IPS-20b (cell line): ENCODE measurements around the gene KCNQ1.

Experiments used
- H3K27ac ChIP-seq: one replicate; pipeline ENCODE4 v1.5.1; 2013; ENCODE audit warnings: low read length
- H3K27me3 ChIP-seq: 2 replicates; pipeline ENCODE4 v1.6.1; 2013; ENCODE audit warnings: mild to moderate bottlenecking, low read length, inconsistent platforms; ENCODE audit not compliant: insufficient read depth
- H3K36me3 ChIP-seq: 2 replicates; pipeline ENCODE4 v1.6.1; 2013; ENCODE audit warnings: low read depth, mild to moderate bottlenecking, inconsistent platforms, low read length, moderate library complexity; ENCODE audit not compliant: insufficient read depth
- H3K4me1 ChIP-seq: 2 replicates; pipeline ENCODE4 v1.6.1; 2013; ENCODE audit warnings: mild to moderate bottlenecking, control low read depth, inconsistent platforms, low read length, moderate library complexity; ENCODE audit not compliant: insufficient read depth
- H3K4me3 ChIP-seq: 2 replicates; pipeline ENCODE4 v1.5.1; 2013; ENCODE audit warnings: mild to moderate bottlenecking, low read length, inconsistent platforms
- H3K9ac ChIP-seq: 2 replicates; pipeline ENCODE4 v1.6.1; 2013; ENCODE audit warnings: low read depth, mild to moderate bottlenecking, inconsistent platforms, low read length, moderate library complexity
- H3K9me3 ChIP-seq: 2 replicates; pipeline ENCODE4 v1.6.1; 2013; ENCODE audit warnings: mild to moderate bottlenecking, low read depth, low read length, inconsistent platforms; ENCODE audit not compliant: insufficient read depth

Gene KCNQ1

DNA sequence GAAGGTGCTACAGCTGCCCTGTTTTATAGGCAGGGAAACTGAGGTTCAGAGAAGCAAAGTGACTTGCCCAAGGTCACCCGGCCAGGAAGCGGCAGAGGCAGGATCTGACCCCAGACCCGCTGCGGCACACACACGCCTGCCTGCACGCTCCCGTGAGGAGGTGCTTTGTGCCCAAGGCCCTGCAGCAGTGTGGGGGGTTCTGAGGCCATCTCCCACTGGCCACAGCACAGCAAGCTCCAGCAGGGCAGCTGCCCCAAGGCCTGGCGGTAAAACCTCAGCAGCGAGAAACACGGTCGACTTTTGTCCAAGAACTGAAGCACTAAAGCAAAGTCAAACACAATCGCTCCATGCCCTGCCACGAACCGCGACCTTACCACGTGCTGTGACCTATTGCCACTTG lies 398.1 kb downstream of the KCNQ1 start:
- Histone ChIP-seq H3K4me1 (no peaks in the 10 kb centered on the region), H3K36me3 (no peaks in the 10 kb centered on the region), H3K9me3 (no peaks in the 10 kb centered on the region), H3K27ac (no peak overlapping the region), H3K27me3 (peaks cover 9% of the 10 kb centered on the region), H3K4me3 (no peak overlapping the region), H3K9ac (no peak overlapping the region)

DNA sequence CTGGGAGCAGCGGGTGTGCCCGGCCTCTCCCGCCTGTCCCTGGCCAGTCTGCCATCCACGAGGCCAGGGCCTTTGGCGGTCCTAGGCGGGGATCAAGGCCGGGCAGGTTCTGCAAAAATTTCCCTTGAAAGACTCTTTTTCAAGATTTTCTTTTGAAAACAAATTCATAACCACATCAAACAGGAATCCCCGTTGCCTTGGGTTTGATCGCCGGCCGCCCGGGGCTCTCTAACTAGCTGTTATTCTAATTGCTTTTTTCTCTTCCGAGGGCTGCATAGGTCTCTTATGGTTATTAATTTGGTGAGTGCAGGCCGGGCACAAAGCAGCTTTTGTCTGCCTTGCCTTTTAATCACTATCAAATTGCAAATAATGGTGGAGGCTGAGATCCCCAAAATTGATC lies 398.7 kb downstream of the KCNQ1 start:
- H3K4me1 ChIP-seq: no peaks in the 10 kb centered on the region
- H3K9ac ChIP-seq: no peak overlapping the region
- no peak overlapping the region for H3K4me3 ChIP-seq
- peaks cover 10% of the 10 kb centered on the region for H3K27me3 ChIP-seq
- no peaks in the 10 kb centered on the region for H3K9me3 ChIP-seq
- no peak overlapping the region for H3K27ac ChIP-seq
- no peaks in the 10 kb centered on the region for H3K36me3 ChIP-seq

- Histone ChIP-seq H3K27ac (no peak overlapping the region), H3K4me1 (no peaks in the 10 kb centered on the region), H3K9ac (no peak overlapping the region), H3K9me3 (no peaks in the 10 kb centered on the region), H3K4me3 (no peak overlapping the region), H3K27me3 (peaks cover 17% of the 10 kb centered on the region), H3K36me3 (no peaks in the 10 kb centered on the region)
These were observed 399.5 kb downstream of the KCNQ1 start for GRCh38 chr11:2844116-2844842.

DNA sequence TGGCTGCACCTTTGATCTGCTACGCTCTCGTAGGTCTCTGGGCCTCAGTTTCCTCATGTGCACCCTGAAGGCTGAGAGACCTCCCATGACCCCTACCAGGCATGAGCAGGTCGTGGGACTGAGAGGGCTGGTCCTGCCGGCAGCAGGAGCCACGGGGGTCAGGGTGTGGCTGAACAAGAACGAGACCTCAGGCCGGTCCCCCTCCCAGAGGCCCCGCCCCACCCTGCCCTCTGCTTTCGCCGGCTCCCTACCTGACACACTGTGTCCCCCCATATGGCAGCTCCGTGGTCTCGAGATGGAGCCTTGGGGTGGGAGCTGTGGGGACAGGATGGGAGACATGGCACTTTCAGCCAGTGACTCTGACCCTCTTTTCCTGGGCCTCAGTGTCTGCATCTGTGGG lies 400.2 kb downstream of the KCNQ1 start:
- no peaks in the 10 kb centered on the region for H3K9me3 ChIP-seq
- H3K27ac ChIP-seq: no peak overlapping the region
- H3K27me3 ChIP-seq: peaks cover 12% of the 10 kb centered on the region; the same call in 1 of the 2 replicates
- H3K4me3 ChIP-seq: no peak overlapping the region
- no peaks in the 10 kb centered on the region for H3K4me1 ChIP-seq
- no peaks in the 10 kb centered on the region for H3K36me3 ChIP-seq
- no peak overlapping the region for H3K9ac ChIP-seq

DNA sequence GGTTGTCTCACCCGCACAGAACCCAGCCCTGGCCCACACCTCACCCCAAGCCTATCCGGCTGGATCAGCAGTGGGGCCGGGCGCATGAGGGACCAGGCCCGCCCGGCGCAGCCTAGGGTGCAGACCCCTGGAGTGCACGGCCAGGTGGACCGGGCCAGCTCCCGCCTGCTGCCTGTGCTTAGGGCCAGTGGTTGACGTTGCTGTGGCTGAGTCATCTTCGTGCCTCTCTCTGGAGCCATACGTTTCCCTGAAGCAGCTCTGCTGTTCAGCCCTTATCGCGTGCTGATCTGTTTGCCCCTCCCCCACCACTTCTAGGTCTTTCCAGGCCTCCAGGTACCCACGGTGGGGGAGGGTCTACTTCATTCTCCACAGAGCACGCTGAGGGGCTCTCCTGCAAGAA lies 401.2 kb downstream of the KCNQ1 start:
- no peak overlapping the region for H3K4me3 ChIP-seq
- H3K36me3 ChIP-seq: no peaks in the 10 kb centered on the region
- no peaks in the 10 kb centered on the region for H3K9me3 ChIP-seq
- peaks cover 8% of the 10 kb centered on the region; the same call in 1 of the 2 replicates for H3K27me3 ChIP-seq
- H3K27ac ChIP-seq: no peak overlapping the region
- H3K9ac ChIP-seq: no peak overlapping the region
- no peaks in the 10 kb centered on the region for H3K4me1 ChIP-seq

GRCh38 chr11:2846470-2846869 lies 401.7 kb downstream of the KCNQ1 start:
- no peak overlapping the region for H3K27ac ChIP-seq
- no peaks in the 10 kb centered on the region for H3K9me3 ChIP-seq
- H3K4me3 ChIP-seq: no peak overlapping the region
- H3K9ac ChIP-seq: no peak overlapping the region
- H3K27me3 ChIP-seq: peaks cover 8% of the 10 kb centered on the region; the same call in 1 of the 2 replicates
- no peaks in the 10 kb centered on the region for H3K36me3 ChIP-seq
- no peaks in the 10 kb centered on the region for H3K4me1 ChIP-seq

- Histone ChIP-seq H3K27me3 (peaks cover 8% of the 10 kb centered on the region; the same call in 1 of the 2 replicates), H3K9me3 (no peaks in the 10 kb centered on the region), H3K36me3 (no peaks in the 10 kb centered on the region), H3K4me1 (no peaks in the 10 kb centered on the region), H3K4me3 (no peak overlapping the region), H3K27ac (no peak overlapping the region), H3K9ac (no peak overlapping the region)
These were observed 402.8 kb downstream of the KCNQ1 start for GRCh38 chr11:2847561-2847960.

- H3K9ac ChIP-seq: no peak overlapping the region
- no peaks in the 10 kb centered on the region for H3K4me1 ChIP-seq
- H3K27ac ChIP-seq: no peak overlapping the region
- H3K4me3 ChIP-seq: no peak overlapping the region
- peaks cover 15% of the 10 kb centered on the region; the same call in 1 of the 2 replicates for H3K27me3 ChIP-seq
- H3K9me3 ChIP-seq: no peaks in the 10 kb centered on the region
- no peaks in the 10 kb centered on the region for H3K36me3 ChIP-seq
These were observed 403.7 kb downstream of the KCNQ1 start for GRCh38 chr11:2848497-2848896.

GRCh38 chr11:2849994-2850770 lies 405.4 kb downstream of the KCNQ1 start:
- Histone ChIP-seq H3K27ac (no peak overlapping the region), H3K9me3 (no peaks in the 10 kb centered on the region), H3K36me3 (no peaks in the 10 kb centered on the region), H3K9ac (no peak overlapping the region; the same call in 1 of the 2 replicates), H3K4me1 (no peaks in the 10 kb centered on the region), H3K4me3 (no peak overlapping the region), H3K27me3 (peaks cover 28% of the 10 kb centered on the region; the same call in 1 of the 2 replicates)

- H3K27me3 ChIP-seq: peaks cover 47% of the 10 kb centered on the region
- no peak overlapping the region for H3K9ac ChIP-seq
- H3K4me1 ChIP-seq: no peaks in the 10 kb centered on the region
- no peak overlapping the region for H3K4me3 ChIP-seq
- H3K27ac ChIP-seq: no peak overlapping the region
- no peaks in the 10 kb centered on the region for H3K36me3 ChIP-seq
- H3K9me3 ChIP-seq: no peaks in the 10 kb centered on the region
These were observed 408.6 kb downstream of the KCNQ1 start for GRCh38 chr11:2853401-2853800.

DNA sequence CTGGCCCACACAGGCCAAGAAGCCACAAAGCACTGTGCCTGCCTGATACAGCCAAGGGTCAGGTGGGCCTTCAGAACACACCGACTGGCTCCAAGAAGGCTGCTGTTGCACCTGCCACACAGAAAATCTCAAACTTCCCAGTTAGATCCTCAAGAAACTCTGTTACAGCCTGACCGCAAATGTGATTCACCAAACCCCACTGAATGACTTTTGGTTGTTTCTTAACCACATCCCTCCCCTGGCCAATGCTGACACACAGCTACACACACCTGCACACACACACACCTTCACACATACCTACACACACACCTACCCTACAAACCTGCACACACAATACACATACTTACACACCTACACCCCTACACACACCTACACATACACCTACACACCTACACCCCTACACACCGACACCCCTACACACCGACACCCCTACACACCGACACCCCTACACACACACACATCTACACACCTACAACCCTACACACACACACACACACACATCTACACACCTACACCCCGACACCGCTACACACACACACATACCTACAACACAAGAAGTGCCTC lies 409.3 kb downstream of the KCNQ1 start:
- no peak overlapping the region for H3K9ac ChIP-seq
- H3K4me3 ChIP-seq: no peak overlapping the region
- no peaks in the 10 kb centered on the region for H3K4me1 ChIP-seq
- H3K9me3 ChIP-seq: no peaks in the 10 kb centered on the region
- H3K36me3 ChIP-seq: no peaks in the 10 kb centered on the region
- H3K27ac ChIP-seq: no peak overlapping the region
- peaks cover 46% of the 10 kb centered on the region for H3K27me3 ChIP-seq

DNA sequence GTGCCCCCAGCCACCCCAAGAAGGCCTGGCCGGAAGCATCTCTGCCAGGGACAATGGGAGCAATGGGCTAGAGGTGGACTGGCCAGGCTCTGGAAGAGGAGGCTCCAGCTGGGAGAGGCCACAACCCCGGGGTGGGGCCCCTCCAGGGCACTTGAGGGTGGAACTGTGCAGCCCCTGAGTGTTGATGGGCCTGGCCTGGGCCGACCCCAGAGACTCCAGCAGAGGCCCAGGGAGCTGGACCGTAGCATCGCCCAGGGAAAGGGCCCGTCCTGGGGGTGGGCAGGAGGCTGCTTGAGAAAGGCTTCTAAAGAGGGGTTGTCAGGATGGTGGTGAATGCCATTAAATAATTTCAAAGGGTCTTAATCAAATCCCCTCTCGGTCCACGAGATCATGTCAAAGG lies 410.4 kb downstream of the KCNQ1 start:
- H3K9ac ChIP-seq: no peak overlapping the region
- H3K27ac ChIP-seq: no peak overlapping the region
- no peak overlapping the region for H3K4me3 ChIP-seq
- H3K4me1 ChIP-seq: no peaks in the 10 kb centered on the region
- H3K27me3 ChIP-seq: peaks cover 55% of the 10 kb centered on the region
- no peaks in the 10 kb centered on the region for H3K9me3 ChIP-seq
- H3K36me3 ChIP-seq: no peaks in the 10 kb centered on the region
